HG02870 (cell line): Measurements from ENCODE around the gene MUC5AC.

Experiments used
- ATAC-seq: cut with Tn5 transposase; IDR thresholded peaks from one replicate; pipeline ENCODE4 v1.9.1; 2021; ENCODE audit warnings: mild to moderate bottlenecking, moderate library complexity; ENCODE audit not compliant: unreplicated experiment

MUC5AC gene

DNA sequence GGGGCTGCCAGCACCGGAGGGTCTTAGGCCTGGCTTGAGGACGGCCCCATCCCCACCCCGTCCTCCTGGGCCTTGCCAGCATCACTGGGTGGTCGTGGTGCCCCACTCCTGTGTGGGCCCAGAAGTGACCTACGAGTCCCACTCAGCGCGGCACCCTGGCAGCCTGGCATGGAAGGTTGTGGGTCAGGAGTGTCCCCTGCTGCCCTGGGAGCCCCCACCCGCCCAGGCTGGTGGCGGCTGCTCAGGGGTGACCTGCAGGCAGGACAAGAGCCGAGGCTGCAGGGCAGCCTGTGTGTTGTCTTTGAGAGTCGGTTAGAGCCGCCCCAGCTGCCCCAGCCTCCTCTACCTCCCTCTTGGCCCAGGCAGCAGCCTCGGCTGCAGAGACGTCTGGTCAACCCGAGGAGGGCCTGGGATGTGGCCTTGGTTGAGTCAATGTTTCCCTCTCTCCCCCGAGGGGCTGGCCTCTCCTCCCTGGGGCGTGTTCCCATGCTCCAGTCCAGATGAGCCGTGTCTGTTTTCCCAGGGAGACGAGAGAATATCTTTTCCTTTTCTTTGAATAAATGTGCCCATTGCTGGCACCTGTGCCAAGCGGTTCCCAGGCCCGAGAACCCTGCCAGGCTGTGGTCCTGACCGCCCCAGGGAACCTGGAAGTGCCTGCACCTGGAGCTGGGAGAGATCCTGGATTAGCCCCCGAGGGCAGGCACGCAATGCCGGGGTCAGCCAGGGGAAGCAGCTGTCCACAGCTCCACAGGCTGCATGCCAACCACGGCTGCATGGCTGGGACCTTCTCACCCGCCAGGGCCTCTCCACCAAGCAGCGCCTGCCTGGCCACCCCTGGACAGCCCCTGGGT, 35.7 kb upstream of the MUC5AC start:
- no peak for ATAC-seq

DNA sequence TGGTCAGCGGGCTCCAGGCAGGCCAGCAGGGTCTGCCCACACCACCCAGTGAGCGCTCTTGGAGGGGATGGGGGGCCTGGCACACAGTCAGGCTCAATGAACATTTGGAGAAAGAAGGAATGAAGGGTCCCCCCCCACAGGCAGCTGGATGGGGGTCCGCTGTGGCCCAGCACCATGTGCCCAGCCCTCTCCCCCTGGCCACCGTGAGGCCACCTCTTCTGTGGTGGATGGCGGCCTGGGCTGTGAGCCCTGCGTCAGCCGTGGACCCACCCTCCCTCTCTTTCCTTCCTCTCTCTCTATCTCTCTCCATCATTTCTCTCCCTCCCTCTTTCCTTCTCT, 35.1 kb upstream of the MUC5AC start:
- no peak for ATAC-seq

DNA sequence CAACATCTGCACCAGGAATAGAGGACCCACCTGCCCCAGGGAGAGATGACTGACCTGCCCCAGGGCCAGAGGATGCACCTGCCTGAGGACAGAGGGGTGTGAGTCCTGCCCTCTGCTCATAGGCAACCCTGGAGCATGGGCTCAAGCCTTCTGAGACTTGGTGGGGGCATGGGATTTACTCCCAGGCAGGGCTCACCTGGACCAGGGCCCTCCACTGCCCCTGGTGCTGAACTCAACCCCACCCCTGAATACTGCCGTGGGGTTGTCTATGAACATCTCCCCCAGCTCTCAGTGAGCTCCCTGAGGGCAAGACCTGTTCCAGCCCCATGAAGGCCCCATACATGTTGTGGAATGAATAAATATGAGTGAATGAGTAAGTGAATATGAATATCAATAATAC, 33.8 kb upstream of the MUC5AC start:
- ATAC-seq = no peak

DNA sequence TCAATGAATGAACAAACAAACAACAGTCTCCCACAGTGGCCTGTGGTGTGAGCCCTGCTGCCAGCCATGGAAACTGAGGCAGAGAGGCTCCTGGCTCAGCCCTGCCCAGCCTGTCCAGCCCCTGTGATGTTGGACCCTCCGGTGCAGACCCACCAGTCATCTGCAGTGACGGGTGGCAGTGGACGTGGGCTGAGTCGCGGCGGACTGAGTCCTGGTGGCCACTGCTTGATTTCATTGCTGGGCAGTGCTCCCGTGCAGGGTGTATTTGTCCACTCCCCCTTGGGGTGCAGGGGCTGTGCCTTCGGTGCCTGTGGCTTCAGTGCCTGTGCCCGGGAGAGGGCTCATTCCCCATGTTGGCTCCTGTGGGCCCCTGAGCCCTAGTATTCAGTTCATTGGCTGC, 31.9 kb upstream of the MUC5AC start:
- no peak for ATAC-seq

DNA sequence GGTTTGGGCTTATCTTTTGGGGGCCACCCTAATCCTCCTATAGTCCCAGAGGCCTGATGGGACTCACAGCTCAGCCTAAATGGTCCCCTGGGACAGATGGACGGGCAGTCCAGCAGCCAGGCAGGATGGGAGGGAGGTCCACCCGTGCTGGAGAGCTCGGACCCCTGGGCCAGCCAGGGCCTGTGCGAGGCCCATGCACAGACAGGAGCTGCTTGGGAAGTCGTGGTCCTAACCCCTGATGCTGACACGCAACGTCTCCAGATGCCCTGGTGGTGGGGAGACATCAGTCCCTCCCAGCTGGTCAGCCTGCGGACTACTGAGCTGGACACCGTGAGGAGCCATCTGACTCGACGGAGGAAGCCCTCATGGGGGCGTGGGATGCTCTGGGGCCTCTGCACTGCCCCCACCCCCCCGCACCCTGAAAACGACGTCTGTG, 31.2 kb upstream of the MUC5AC start:
- no peak for ATAC-seq

DNA sequence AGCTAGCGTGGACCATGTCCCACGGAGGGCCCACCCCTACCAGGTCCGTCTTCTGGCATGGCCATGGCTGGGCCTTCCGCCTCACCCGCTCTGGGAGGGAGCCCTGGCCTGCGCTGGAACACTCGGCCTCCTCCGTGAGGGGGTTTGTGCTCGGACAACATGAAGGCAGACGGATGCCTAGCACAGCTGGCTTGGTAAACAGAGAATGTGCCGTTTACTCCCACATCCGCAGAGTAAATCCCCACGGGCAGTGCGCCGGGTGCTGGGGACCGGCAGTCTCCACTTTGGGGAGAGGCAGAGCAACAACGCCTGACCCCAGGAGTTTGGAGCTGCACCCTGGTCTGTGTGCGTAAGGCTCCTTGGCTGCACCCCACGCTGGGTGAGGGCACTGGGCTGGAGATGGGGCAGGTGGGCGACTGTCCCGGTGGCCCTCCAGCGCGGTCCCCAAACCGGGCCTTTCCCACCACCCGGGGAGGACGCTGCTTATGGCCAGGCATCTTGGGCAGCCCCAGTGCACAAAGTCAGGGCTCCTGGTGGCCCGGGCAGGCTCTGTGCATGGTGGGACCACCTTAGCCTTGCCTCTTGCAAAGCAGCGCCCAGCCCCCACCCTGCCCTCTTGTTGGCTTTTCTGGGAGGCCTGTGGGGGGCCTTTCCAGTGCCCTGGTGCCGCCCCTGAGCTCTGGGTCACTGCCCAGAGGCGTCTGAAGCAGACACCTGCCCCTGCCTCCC, 30.7 kb upstream of the MUC5AC start:
- no peak for ATAC-seq

DNA sequence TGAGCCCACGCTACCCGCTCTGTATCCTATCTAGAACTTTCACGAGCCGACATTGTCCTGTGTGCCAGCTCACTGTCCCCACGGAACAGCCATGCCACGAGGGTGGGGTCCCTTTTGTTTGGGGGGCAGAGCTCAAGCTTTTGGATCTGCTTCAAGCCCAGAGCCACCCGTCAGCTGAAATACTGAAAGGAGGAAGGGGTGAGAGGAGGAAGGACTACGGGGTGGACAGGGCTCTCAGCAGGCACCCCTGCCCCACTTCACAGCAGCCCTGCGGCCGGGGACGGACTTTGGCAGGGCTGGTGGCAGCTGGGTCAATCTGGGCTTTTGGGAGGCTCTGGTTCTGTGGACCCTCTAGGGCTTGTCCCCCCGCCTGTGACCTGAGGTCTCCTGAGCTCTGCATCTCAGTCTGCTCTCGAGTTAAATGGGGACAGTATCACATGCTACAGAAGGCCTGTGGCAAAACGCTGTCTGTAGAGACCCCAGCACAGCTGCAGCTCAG, 30.0 kb upstream of the MUC5AC start:
- no peak for ATAC-seq

DNA sequence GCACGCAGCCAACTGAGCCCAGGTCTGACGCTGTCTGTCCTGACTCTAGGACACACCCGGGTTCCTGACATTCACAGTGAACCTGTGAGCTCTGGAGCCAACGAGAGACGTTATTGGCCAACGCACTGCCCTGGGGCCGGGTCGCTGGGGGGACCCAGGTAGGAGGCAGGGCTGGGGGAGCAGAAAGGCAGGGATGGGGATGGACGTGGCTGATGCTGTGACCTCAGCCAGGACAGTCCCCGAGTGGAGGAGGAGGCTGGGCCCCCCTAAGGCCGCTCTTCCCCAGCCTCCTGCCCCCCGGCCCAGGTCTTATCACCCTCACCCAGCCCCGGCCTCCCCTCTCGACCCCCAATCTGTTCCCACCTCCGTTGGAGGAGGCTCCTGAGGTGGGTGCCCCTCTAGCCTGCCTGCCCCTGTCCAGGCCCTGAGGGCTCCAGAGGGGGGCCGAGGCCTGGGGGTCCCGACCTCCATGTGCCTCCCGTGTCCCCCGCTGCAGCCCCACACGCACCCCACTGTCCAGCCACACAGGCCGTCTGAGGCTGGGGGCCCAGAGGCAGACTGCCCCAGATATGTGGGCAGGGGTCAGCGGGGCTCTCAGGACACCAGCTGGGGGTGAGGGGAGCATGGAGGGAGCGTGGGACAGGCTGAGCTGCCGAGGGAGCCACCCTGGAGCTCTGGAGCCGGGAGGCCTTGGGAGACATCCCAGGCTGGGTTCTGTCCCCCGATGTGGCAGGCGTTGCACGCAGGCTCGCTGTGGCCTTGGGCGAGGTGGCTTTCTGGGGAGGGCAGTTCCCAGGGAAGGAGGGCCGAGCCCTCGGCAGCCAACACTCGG, 29.2 kb upstream of the MUC5AC start:
- ATAC-seq = no peak

DNA sequence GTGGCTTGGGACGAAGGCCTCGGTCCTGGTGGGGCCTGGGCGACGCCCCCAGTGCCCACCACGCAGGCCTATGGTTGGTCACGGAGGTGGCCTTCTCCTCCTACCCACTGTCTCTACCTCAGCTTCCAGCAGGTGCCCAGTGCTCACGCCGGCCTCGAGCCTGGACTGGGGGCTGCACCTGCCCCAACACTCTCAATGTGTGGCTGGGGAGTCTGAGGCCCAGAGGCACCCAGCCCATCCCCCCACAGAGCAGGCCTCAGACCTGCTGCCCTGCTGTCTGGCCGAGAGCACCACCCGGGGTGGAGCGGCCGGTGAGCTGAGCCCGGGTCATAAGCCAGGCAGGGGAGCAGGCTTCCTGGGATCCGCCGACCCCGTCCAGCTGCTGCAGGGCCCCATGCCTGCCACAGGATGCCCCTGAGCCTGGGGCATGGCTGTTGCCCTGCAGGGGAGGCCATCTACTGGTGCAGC, 28.6 kb upstream of the MUC5AC start:
- ATAC-seq = no peak

DNA sequence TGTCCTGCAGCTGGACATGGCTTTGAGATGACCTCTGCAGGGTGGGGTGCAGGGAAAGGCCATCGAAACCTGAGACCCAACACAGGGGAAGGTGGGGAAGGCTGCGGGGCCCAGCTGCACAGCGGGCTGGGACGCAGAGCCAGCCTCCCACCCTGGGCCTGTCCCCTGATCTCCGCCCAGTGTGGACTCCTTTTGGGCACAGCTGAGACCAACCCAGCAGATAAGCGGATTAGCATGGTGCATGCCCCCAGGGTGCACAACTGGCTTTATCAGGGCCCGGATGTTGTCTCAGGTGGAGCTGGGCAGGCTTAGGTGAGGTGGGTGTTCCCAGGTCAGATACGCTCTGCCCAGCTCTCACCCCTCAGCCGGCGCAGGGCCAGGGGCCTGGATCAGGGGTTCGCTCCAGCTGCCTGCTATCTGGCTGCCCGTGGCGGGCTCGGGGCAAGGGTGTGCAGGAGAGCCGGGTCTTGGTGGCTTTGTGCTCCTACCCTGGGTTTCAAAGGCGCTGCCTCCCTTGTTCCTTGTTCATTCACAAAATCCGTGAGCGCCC, 28.1 kb upstream of the MUC5AC start:
- no peak for ATAC-seq

DNA sequence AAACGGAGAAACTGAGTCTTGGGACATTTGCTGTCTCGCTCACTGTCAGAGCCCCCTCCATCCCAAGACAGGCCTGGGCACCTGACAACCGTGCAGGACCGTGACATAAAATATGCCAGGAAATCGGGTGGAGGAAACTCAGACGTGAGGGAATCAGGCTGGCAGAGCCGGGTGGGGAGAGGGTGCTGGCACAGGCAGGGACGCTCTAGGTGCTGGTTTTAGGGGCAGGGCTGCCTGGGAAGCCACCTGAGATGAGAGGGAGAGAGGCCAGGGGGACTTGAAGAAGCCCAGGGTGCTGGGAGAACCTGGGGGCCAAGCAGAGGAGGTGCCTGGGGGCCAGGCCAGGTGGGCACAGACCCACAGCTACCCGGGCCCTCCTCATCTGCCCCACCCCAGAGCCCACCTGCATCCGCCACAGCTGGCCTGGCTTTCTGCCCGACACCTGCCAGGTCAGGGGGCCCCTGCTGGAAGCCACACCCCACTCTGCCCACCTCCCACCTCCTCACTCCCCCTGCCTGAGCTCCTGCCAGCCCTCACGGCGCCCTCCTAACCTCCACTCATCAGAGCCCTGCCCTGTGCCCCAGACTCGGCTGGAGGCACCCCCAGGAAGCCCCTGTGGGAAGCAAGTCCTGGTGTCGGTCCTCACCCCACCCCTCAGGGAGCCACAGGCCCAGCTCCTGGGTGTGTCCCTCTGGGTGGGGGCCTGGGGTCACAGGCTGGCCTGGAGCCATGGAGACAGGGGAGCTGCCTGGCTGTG, 27.3 kb upstream of the MUC5AC start:
- ATAC-seq = no peak

DNA sequence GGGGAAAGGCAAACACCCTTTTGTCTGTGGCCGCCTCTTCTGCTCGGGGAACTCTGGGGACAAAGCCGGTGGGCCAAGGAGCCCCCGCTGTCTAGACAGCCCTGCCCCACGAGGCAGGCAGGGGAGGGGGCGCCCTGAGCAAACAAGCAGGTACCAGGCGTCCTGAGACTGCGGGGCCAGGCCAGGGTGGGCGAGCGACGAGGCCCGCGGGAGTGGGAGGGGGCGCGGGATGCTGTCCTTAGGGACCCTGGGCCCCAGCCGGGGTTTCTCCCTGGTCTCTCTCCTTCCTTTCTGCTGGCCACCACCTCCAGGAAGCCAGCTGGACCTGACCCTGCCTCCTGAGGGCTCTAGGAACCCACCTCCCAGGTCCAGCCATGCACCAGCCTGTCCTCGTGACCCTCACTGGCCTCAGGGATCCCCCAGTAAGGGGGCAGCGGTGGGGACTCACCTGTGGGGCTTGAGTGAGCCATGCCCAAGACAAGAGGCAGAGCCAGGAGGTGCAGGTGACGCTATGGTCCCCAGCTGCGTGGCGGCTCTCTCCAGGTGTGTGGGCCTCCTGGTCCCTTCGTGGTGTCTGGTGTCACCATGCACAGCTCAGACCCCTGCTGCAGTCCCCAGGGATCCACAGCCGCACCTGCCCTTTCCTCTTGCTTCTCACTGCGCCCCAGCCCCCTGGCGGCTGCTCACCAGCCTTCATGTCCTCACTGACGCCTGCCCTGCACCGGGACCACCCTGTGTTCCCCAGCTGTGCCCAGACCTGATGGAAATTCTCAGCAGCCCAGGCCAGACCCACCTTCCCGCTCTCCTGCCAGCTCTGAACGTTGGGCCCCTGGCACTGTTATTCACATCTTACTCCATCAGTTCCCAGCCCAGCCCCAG, 26.5 kb upstream of the MUC5AC start:
- no peak for ATAC-seq

DNA sequence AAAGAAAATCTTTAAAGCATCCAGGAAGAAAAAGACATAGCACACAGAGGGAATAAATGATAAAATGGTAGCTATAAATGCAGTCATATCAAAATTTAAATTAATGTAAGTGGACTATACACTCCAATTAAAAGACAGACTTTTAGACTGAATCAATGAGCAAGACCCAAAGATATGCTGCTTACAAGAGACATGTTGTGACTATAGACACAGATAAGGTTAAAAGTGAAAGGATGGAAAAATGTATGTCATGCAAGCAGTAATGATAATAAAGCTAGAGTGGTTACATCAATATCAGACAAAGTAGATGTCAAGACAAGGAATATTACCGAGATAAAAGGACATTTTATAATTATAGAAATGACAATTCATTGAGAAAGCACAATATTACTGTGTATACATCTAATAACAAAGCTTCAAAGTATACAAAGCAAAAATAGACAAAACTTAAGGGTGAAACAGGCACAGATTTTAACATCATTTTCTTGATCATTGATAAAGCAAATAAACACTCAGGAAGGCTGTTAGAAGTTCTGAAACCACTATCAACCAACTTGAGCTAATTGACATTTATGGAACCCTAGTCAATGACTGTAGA, 22.8 kb upstream of the MUC5AC start:
- ATAC-seq = no peak

DNA sequence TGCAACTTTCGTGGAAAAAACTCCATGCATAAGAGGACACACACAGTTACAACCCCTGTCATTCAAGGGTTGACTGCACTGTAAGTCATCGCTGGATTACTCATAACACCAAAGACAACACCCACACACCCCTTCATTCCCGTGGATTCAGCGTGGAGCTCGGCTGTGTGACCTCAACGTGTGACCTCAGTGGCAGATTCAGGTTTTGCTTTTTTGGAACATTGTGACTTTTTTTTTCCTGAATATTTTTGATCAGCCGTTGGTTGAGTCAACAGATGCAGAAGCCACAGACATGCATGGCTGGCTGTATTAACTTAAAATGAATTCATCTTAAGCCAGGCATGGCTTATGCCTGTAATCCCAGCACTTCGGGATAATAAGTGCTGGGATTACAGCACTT, 19.7 kb upstream of the MUC5AC start:
- ATAC-seq = no peak

DNA sequence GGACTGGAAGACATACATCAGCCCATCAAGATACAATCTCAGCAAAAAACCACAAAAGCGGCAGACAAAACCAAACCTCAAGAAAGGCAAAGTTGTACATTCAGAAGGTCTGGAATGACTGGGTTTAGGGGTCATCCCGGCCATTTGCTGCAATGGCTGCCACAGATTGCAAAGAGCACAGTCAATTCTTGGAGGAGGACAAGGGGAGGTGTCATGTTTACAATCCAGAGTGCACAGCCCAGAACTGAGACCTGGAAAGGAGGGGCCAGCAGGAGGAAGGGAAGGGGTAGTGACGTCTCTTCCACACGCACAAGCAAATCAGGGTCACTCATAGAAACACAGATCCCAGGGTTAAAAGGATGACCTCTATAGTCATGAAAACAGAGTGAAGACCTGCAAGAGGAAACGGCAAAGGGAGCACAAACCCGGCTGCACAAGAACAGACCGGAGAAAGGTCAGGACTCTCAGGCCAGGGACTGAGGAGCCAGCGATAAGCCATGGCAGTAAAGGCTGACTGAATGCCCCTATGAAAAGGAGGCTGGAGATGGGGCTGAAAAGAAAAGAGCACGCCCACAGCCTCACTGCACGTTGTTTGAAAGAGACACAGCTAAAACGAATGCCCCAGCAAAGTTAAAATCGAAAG, 18.2 kb upstream of the MUC5AC start:
- ATAC-seq = no peak

DNA sequence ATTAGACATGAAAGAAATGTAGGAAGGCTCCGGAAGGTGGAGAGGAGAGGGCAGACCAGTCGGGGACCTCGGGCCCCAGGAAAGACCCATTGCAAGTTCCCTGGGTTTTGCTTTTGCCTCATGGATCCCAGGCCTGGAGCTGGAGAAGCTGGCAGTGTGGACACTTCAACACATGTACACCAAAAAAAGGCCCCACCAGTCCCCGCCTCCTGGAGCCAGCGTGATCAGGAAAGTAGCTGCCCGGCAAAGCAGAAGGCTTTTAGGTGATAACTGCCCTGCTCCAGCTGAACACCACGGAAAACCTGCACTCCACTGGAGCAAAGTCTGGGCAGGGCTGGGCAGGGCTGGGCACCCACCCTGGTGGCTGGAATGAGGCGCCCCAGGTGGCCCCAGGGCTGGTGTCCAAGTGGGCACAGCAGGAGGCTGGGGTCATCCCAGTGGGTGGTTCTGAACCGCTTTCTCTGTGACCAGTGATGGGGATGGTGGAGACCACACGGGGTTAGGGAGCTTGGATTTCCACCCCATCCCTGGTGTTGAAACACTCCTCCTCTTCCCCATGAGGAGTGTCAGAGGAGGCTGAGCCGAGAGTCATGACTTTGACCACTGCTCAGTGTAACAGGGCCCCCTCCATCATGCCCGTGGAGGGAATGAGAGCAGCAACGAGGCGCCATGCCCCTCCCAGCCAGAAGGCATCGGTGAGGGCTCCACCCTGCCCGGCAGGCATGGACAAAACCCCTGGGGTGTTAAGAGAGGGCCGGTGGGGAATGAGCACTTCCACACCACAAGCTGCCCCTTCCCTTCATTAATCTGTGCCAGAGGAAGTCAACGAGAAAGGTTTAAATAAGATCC, 16.9 kb upstream of the MUC5AC start:
- no peak for ATAC-seq

DNA sequence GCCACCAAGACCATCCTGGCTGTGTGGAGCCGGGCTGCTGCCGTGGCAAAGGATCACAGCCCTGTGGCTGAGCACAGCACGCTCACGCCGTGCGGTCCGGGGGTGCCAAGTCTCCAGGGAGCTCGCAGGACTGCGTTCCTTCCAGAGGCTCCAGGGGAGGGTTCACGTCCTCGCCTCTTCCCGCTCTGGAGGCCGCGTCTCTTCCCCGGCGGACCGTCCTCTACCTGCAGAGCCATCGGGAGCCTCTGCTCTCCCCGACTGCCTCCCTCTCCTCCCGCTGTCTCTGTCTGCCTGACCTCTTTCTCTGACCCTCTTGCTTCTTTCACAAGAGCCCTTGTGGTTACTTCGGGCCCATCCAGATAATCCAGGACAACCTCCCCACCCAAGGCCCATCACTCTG, 11.4 kb upstream of the MUC5AC start:
- no peak for ATAC-seq

DNA sequence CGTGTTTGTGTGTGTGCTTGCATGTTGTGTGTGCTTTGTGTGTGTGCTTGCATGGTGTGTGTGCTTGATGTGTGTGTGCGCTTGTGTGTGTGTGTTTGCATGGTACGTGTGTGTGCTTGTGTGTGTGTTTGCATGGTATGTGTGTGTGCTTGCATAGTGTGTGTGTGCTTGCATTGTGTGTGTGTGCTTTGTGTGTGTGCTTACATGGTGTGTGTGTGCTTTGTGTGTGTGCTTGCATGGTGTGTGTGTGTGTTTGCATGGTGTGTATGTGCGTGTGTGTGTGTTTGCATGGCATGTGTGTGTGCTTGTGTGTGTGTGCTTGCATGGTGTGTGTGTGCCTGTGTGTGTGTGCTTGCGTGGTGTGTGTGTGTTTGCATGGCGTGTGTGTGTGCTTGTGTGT, 10.0 kb upstream of the MUC5AC start:
- no peak for ATAC-seq
